ENCODE measurements around the gene DDRGK1. TPM values are rescaled to one million over a fixed set of nuclear protein-coding genes. Genes with fewer than 3 reads are reported as not detected.
"Not testable (repeated sequence)": the region's sequence is repeated elsewhere in the genome, so short reads cannot be mapped to it uniquely, and the experiment has no call there.

Gene DDRGK1
- total RNA-seq, 1 donor from 2014 or later = 25.9 TPM

DNA sequence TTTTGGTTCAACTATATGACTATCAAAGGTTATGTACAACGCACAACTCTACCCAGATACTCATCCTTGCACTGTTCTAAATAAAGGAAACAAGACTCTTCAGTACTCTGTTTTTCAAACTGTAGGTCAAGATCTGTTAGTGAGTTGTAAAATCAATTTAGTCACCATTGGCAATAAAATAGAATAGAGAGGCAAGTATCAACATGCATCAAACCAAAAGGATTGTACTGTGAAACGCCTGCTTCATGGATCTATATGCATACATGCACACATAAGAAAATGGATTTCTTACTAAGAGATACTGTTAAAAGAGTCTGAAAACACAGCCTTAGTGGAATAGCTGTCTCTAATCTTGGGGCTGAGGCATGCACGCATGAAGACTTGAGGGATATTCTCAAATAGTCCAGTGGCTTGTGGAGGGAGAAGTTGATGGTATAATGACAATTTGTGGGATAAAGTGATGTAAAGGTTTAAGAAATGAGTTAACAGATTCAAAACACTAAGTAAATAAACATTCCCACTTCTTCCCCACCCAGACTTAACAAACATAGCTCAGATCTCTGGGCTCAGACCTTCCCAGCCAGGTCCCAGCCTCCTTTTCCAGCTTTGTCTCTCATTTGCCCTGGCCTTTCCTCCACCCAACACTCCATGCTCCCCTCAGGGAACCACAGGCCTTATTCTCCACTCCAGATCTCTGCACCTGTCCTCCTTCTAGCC, 20.4 kb downstream of the DDRGK1 start:
- DNase-seq (ENCODE audit: low read depth, low spot score) = no peak

DNA sequence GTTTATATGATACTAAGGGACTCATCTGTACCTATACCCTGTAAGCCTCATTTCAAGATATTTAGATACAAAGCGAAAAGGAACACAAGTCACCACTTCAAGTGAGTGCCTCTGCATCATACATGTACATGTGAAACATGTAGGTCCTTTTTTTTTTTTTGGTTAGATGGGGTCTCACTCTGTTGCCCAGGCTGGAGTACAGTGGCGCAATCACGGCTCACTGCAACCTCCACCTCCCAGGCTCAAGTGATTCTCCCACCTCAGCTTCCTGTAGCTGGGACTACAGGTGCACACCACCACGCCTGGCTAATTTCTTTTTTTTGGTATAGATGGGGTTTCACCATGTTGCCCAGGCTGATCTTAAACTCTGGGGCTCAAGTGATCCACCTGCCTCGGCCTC, 22.1 kb downstream of the DDRGK1 start:
- not testable (repeated sequence) for DNase-seq (ENCODE audit: low read depth, low spot score)

DNA sequence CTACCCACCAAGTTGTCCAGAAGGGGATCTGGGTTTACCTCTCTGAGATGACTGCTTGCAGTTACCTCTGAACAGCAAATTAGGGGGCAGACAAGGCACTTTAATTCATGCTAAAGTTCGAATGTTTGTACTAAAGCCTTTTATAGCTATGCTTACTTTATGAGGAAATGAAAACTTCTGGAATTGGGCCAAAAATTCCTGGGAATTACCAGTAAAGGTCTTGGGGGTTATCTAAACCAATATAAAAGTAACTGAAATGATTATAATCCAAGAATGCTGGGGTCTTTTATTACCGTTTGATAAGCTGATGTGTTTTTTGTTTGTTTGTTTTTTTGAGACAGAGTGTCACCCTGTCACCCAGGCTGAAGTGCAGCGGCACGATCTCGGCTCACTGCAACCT, 23.2 kb downstream of the DDRGK1 start:
- no peak for DNase-seq (ENCODE audit: low read depth, low spot score)

DNA sequence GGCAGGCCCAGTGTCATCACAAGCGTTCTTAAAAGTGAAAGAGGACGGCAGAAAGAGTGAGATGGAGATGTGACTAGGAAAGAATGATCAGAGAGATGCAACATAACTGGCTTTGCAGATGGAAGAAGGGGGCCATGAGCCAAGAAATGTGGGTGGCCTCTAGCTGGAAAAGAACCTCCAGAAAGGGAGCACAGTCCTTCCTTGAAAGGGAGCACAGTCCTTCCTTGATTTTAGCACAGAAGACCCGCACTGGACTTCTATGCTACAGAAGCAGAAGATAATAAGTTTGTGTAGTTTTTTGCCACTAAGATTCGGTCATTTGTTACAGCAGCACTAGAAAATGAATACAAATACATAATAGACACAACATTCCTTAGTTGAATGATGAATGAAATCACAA, 24.2 kb downstream of the DDRGK1 start:
- DNase-seq (ENCODE audit: low read depth, low spot score) = no peak

DNA sequence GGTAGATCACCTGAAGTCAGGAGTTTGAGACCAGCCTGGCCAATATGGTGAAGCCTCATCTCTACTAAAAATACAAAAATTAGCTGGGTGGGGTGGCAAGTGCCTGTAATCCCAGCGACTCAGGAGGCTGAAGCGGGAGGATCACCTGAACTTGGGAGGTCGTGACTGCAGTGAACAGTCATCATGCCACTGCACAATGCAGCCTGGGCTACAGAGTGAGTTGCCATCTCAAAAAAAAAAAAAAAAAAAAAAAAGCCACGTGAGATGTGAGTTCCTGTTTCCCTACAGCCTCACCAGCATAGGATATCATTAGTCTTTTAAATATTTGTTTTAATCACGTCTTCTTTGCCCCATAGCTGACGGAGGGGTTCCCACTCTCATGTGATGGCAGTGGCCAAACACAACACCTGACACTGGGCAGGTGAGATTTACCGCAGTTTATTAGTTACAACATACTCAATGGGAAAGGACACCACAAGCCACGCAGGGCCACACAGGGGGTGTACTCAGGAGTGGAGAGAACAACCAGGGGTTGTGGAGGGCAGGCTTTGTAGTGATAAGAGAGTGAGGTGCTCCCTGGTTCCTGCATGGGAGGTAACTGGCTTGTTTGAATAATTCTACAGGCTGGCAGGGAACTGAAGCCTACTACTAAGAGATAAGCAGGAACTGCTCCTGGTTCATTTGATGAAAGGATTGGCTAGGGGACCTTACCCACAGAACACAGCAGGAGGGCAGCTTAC, 26.6 kb downstream of the DDRGK1 start:
- no peak for DNase-seq (ENCODE audit: low read depth, low spot score)

DNA sequence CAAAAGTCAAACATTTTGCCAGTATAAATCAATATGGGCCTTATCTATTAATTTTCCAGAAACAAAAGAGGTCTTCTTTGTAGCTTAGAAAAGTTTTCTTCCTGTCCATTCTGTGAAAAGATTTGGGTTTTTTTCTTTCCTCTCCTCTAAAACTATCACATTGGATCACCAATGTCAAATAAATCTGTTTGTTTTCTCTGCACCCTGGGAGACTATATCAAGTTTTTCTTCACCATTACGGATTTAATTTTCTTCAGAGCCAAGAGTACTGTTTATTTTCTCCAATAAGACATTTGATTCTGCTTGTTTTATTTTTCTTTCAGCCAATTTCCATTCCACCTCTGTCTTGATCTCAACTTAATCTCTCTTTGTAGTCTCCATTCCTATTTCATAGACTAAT, 29.2 kb downstream of the DDRGK1 start:
- no peak for DNase-seq (ENCODE audit: low read depth, low spot score)

DNA sequence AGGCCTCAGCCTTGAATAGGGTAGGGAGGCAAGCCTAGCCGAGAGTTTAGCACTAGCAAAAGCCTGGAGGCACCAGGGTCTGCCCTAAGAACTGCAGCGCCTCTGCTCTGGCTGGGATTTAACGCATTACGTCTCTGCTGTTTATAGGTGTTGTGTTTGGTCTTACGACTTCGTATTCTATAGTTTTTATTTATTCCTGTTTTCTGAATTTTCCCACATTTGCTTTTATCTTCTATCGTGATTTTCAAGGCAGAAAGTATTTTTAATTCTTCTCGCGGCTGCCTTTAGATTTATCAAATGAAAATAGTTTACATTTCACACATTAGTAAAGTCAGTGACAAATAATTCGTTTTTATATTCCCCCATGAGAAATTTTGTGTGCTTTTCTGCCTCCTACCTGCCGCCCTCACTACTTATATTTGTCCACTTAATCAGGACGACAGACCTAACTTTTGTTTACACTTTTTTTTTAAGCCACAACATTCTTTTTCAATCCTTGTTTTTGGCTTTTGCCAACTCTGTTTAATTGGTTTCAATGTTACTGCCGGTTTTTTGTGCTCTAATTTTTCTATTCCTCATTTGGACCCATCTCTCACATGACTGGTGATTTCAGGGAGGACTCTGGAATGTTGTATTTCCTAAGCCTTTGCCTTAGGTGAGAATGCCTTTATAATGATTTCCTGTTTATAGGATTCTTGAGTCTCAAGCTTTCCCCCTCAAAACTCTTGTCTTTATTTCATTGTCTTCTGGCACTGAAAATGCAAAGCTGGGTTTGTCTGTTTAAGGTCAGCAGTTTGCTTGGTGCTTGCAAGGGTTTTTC, 29.8 kb downstream of the DDRGK1 start:
- no peak for DNase-seq (ENCODE audit: low read depth, low spot score)

DNA sequence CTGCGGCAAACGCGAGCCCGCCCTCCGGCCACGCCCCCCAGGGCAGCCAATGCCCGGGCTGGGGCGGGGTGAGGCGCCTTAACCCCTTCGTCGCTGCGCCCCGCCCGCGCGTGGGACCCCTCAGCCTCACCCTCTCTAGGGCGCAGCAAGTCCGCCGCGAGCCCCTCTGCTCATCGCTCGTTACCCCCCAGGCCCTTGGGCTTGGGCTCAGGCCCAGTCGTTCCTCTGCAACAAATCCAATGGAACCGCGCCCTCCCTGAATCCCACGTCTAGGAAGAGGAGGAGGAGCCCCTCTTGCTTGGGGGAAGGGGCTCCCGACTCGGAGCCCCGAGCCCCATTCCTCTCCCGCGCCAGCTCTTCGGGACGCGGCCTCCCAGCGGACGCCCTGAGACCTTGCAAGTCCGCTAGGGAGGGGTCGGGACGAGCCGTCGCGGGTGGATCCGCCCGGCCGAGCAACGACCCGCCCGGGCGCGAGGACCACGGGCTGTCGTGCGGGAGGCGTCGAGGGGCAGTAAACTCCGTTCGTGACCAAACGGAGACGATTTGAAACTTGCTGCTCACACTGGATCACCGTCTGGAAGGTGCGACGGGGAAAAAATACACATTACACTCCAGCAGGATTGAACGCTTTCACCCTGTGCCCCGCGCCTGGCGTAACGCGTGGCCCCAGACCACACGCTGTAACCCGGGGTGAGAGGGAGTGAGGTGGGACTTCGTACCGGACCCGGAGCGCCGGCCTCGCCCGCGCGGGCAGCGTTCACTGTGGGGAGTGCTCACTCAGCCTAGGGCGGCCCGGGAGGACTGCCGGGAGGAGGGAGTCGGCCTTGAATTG, 30.7 kb downstream of the DDRGK1 start:
- no peak for DNase-seq (ENCODE audit: low read depth, low spot score)

DNA sequence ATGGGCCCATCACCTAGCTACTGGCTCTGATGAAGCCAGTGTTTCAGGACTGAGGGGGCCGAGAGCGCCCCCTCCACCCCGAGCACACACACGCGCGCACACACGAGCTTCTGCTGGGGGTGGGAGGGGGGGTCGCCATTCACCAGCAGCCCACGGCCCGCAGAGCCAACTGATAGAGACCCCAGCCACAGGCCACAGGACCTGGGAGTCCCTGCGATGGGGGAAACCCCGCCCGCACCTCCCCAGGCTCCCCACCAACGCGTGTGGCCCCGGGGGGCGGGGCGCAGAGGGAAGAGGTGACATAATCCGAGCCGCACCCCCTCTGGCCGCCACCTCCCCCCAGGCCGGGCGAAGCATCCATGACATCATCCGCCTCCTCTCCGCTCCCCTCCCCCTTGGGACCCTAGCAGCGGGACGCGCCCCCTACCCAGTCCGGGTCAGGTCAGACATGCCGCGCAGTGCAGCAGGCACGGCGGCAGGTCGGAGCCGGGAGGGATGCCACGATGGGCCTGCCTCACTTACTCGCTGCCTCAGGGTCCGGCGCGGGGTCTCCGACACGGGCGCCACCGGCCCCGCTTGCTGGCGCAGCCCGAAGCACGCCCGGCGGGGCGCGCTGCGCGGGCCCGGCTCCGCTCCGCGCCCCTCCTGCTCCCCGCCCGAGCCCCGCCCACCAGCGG, 31.4 kb downstream of the DDRGK1 start, which contains the start of gene LZTS3:
Gene LZTS3, minus strand, starts transcription at position 617 of the 677 bp plus-strand sequence. CDS start 6,386 bp downstream, outside the sequence.
- no peak for DNase-seq (ENCODE audit: low read depth, low spot score)

DNA sequence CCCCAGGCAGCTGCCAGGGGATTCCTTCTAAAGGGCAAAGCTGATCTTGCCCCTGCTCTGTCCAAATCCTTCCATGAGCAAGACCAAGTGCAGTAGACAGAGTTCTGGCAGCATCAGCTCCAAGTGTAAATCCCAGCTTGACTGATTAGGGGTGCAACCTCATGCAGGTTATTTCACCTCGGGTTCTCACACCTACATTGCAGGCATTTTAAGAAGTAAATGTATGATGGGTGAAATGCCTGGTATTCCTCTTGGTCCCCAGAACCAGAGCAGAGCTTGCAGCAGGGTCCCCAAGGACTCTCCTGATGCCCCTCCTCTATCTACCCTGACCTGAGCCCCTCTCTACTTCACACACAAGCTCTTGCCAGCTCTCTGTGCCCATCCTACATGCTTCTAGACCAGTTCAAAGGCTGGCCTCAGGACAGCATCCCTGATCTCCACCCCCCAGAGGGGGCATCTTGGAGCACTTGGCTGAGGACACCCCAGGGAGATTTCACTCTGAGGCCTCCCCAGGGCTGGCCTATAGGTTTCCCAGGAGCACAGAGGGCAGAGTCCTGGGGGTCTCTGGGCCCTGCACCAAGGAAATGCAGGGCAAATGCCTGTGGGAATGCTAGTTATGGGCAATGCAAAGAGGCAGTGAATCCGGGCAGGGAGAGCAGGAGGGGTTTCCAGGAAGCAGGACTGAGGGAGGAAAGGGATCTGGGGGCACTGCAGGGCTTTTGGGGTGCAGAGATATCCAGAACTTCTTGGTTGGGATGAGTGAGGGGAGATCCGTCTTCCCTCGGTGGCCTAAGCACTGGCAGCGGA, 32.2 kb downstream of the DDRGK1 start:
- no peak for DNase-seq (ENCODE audit: low read depth, low spot score)

DNA sequence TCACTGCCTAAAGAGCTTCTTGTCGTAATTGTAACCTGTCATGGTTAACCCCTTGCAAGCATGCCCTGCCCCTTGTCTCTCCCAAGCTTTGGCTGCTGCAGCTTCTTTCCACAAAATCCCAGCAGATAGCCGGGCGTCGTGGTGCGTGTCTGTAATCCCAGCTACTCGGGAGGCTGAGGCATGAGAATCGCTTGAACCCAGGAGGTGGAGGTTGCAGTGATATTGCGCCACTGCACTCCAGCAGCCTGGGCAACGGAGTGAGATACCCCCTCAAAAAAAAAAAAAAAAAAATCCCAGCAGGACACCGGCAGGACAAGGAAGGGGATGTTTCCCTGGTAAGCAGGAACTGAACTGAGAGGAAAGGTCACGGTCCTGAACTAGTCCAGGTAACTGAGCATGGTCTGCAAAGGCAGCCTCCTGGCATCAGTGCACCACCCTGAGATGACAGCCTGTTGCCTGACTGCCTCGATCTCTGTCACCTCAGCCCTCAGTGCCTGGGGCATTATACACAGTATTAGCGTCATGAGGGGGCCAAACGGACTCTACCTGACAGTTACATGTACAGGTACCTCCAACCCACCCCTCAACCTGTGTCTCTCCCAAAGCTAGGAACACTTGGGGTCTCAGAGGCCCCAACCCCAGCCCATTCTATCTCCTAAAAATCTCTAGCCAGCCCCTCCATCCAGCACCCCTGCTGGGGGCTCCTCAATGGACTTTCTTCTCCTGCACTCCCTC, 32.9 kb downstream of the DDRGK1 start:
- no peak for DNase-seq (ENCODE audit: low read depth, low spot score)

DNA sequence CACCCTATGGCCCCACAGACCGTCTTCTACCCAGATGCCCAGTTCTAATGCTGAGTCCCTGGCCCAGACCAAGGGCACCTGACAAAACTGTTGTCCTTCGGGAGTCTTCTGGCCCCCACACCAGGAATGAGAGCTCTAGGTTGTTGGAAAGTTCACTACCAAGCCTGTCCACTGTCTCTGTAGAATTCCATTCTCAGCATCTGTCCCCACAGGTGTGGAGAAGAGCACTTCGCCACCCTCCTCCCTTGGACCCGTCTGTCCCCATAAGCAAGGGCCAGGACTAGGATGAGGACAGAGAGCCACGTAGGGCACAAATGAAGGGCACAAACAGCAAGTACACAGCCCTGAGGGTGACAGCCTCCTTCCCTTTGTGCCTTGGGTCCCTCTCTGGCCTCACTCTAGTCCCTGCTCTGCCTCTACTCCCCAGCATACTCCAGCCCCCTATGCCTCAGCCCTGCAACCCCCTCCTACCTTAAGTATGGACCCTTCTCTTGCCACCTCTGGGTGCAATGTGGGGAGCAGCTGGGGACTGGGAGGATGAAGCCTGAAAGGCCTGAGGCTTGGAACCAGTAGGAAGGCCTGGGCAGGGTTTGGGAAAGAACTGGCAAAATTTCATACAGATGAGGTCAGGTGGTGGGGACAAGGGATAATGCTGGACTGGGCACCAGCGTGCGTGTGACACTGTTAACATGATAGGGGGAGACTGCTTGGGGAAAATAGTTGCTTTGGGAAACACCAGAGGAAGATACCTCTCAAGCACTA, 35.5 kb downstream of the DDRGK1 start:
- DNase-seq (ENCODE audit: low read depth, low spot score) = no peak

DNA sequence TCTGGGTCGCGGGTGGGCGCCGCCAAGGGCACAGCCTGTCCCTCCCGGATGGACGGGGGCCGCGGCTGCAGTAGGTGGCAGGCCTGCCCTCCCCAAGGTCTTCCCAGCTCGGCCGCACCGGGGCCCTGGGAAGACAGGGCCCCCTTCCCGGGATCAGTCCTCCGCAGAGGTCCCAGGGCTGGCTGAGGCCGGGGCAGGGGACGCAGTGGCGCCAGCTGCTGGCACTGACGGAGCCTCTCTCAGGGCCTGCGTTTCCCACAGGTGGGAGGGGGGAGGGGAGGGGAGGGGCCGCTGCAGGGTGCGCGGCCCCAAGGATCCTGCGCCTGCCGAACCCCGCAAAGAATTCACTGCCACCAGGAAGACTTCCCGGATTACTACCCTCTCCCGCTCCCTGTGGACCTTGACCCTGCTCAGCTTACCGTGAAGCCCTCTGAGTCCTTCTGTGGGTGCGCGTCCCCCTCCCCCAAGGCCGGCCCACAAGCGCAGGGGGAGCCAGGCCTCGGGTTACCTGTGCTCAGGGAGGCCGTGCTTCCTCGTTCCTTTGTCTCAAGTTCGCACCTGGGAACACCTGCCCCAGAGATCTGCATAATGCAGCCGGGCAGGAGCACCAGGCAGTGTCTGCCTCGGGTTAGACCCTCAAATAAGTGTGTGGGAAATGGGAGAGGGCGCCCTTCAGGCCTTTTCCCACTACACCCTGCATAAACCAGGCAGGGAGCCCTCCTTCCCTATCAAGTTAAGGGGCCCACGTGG, 36.2 kb downstream of the DDRGK1 start:
- no peak for DNase-seq (ENCODE audit: low read depth, low spot score)

DNA sequence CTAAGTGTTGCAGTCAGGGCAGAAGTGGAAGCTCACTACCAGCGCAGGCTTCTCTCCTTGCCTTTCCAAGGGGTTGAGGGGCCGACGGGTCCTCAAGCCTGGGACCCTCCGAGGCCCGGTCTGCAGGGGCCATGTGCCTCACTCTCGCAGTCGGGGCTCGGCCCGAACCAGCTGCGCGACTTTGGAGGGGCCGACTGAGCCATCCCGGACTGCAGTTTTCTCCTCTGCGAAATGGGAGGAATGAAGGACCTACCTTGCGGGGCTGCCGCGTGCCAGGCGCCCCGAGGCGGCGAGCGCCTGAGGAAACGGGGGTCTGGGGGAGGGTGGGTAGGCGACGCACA, 36.8 kb downstream of the DDRGK1 start:
- DNase-seq (ENCODE audit: low read depth, low spot score) = no peak

DNA sequence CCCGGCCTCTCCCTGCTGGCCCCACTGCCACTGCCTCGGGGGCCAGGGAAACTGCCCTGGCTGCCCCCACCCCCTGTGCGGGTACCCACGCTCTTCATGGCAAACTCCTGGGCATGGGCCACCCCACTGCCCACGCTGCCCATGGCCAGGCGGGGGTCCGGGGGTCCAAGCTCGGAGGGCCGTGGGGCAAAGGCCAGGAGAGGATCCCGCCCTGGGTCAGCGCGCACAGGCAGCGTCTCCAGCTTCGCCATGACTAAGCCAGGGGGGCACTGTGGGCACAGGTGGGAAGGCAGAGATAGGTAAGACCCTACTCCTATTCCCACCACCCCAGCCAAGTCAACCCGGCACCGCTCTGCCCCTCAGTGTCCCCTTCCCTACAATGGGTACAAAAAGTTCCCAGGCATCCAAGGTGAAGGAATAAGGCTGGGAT, 37.6 kb downstream of the DDRGK1 start:
- no peak for DNase-seq (ENCODE audit: low read depth, low spot score)

DNA sequence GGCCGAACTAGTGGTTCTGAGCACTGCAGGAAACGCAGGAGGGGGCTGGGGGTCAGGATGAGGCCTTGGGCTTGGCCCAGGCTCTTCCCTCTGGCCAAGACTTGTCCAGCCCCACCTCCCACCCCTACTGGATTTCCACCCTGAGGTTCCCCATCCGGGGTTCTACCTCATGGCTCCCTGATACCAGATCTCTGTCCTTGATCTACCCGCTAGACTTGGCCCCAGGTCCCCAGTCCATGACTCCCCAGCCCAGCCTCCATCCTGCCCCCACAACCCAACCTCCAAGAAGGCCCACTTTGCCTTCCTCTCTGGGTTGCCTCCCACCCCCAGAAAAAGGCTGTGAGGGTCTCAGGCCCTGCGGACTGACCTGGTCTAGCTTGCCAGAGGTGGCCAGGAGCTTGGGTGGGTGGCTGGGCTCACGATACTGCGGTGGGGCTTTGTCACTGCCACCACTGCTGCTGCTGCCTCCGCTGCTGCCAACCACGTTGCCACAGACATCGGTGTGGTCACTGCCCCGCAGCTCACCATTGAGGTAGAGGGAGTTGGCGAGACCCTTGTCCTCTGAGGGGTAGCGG, 38.1 kb downstream of the DDRGK1 start:
- DNase-seq (ENCODE audit: low read depth, low spot score) = no peak

Measured in pulmonary artery endothelial cell (primary cell).